Glomerular endothelial cell (primary cell): Measurements from ENCODE around the gene SLC25A19. TPM values are rescaled to one million over a fixed set of nuclear protein-coding genes. Genes with fewer than 3 reads are reported as not detected.
"Not testable (repeated sequence)": the region's sequence is repeated elsewhere in the genome, so short reads cannot be mapped to it uniquely, and the experiment has no call there.

Source experiments
- DNase-seq: peaks from one replicate; pipeline ENCODE4 v3.0.0-alpha.2; 2011; ENCODE audit warnings: low read depth, low spot score; ENCODE audit errors: extremely low read depth
- total RNA-seq: library from RNA; depleted of rRNA; stranded (reverse); fragments of >200 nt; gene quantifications from 2 replicates; pipeline ENCODE4 v1.2.3, GENCODE V29; 2015

Gene SLC25A19
- total RNA-seq, 1 donor from 2014 or later = 11.7 TPM

DNA sequence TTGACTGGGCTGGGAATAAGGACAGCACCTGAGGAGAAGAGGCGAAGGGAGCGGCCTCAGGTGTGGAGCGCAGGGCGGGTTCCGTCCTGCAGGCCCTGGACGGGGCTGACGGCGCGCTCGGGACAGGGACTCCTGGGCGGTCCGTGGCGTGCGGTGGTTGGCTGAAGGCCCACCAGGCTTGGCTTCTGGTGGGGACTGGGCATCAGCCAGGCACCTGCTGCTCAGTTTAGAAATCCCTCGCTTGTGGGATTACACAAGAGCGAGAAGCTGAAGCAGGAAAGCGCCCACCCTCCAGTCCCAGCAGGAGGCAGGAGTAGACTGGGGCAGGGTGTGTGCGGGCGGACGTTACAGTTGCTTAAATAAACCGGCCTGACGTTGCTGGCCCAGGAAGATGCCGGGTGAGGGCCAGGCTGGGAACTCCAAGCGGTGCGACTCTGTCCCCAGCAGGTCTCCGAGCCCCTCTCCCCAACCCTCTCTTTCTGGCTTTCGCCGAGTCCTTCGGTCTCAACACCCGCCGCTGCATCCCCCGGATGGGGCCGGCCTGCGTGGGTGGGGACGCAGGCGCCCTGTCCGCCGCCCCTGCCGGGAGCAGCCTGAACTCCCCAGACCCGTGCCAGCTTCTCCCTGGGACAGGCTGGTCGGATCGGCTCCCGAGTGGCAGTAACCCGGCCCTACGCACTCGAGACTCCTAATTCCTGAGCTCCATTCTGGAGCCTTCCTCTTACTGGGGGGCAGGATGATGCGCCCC lies 18.8 kb downstream of the SLC25A19 start:
- no peak for DNase-seq

DNA sequence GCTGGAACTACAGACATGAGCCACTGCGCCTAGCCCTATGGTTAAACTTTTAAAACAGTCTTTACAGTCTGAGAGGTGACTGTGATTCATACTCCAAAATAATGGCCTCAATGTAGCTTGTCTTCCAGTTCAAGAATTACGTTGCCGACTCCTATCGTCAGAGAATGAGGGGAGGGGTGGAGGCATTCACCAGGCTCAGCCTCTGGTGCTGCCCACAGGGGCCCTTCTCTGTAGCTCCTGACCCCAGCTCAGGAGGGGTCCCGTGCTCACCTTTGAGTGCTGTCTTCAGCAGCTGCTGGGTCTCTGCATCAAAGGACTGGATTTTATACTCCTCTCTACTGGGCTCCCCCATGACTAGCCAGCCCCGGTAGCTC lies 19.4 kb downstream of the SLC25A19 start:
- no peak for DNase-seq

DNA sequence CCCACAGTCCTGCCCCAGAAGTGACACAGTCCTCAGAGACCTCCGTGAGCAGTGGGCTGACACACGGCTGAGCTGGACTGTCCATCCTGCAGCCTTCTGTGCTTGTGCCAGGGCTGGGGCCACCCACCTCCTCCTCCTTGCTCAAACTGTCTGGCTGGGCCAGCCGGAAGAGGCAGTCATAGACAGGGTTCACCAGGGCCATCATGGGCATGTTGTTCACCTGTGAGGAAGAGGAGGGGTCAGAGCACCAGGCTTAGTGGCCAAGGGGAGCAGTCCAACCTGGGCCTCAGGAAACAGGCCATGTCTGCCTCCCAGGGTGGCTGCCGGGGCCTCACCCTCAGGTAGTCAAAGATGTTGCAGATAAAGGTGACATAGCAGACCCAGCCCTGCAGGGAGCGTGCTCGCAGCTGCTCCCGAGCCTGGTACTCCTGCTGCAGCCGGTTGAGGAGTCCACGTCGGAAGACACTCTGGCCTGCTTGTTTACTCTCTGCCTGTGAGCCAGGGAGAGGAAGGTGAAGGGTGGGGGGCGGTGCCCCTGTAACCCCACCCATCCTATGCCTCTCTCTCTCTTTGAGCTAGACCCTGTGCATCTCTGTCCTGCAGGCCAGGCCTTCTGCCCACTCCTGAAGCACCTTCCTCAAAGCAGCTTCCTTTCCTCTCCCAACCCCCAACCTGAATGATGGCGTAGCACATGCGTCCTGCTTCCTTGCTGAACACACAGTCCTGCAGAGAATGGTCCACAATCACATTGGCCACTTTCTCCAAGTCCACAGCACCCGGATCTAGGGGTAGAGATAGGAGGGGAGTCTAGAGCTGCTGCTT lies 21.6 kb downstream of the SLC25A19 start:
- DNase-seq = no peak

DNA sequence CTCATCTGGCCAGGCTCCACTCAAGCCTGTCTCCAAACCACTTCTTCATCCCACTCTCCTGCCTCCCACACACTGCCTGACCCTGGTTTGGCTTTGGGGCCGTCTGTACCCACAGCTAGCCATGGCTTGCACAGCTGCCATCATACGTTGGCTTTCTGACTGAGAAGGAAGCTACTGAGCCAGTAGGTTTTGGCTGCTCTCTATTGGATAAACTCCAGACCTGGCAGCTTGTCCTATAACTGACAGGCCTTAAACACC lies 22.2 kb downstream of the SLC25A19 start:
- no peak for DNase-seq

DNA sequence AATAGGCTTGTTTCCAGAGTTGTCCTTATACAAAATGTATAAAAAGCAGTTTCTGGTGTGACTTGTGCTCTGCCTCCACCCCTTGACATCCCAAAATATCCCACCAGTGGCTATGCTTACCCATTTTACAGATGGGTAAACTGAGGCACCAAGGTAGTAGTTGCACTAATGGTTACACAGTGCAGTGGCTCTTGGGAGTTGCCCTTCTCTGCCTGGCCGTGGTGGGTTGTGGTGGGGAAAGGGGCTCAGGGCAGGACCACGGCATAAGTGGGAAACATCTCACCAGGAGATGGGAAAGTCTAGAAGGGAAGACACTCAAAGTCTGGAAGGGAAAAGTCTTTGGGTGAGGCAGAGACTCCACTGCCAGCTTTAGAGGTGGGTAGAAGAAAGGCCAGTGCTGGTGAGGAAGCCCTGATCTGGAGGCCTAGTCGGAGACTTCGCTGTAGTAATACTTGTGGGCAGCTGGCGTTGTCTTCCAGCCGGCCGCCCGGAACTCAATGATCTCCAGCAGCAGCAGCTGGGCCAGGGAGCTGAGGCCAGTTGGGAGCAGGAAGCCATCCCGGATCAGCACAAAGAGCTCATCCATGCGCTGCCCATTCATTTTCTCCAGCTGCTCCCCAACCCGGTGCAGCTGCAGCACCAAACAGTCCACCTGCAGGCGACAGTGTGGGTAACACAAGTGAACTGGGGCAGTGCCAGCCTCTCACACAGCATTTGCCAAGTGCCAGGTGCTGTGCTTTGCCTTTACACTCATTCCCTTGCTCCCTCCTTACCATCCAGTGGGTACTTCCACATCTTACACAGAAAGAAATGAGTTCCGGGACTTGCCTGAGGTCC lies 22.7 kb downstream of the SLC25A19 start:
- no peak for DNase-seq

DNA sequence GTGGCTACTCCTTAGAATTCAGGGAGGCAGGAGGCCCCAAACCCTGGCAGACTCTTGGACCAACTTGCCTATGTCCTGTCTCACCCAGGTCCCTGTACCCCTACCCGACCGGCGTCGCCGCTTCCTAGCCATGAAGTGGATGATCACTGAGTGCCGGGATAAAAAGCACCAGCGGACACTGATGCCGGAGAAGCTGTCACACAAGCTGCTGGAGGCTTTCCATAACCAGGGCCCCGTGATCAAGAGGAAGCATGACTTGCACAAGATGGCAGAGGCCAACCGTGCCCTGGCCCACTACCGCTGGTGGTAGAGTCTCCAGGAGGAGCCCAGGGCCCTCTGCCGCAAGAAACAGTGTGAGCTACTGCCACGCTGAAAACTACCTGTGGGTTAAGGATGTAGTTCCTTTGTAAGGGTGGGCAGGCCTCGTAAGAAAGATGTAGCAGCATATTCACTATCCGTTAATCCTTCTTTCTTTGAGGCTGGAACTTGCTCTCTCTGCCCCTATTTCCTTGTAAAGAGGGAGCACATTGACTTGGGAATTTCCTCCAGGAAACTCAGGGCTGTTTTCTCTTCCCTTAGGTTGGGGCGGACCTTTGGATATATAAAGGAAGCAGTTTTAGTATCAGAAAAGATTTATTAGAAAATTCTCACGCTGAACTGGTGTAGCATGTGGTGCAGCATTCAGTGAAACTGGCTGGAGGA lies 23.5 kb downstream of the SLC25A19 start:
- no peak for DNase-seq

DNA sequence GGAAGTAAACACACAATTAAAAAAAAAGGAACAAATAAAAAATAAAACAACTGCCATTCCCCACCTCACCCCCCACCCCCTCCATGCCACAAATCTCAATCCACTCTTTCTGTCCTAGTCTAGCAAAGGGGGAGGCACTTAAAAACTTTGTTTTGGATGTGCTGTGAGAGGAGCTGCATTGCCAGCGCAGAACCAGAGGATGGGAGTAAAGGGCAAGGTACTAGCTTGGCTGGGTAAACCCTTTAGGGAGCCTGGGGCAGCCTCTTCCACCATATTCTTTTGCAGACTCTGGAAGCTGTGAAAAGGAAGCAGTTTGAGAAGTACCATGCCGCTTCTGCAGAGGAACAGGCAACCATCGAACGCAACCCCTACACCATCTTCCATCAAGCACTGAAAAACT lies 26.2 kb downstream of the SLC25A19 start:
- DNase-seq = no peak

DNA sequence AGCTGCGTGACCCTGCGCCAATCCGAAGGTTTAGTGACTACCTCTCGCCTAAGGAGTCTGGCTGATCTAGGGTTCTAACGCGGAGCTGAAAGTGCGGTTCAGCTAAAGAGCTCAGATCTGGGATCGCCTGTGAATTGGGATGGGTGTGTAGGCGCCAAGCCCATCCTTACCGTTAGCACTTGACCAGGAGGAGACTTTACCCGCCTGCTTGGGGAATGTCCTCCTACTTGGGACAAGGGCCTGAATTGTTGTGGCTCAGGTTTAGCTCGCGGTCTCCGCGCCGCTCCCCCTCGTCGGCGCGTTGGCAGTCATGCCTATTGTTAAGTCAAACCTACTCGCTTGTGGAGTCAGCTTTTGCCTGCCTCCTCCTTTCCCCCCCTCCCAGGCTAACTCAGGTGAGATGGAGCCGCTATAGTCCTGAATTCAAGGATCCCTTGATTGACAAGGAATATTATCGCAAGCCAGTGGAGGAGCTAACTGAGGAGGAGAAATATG lies 27.1 kb downstream of the SLC25A19 start:
- DNase-seq = no peak

DNA sequence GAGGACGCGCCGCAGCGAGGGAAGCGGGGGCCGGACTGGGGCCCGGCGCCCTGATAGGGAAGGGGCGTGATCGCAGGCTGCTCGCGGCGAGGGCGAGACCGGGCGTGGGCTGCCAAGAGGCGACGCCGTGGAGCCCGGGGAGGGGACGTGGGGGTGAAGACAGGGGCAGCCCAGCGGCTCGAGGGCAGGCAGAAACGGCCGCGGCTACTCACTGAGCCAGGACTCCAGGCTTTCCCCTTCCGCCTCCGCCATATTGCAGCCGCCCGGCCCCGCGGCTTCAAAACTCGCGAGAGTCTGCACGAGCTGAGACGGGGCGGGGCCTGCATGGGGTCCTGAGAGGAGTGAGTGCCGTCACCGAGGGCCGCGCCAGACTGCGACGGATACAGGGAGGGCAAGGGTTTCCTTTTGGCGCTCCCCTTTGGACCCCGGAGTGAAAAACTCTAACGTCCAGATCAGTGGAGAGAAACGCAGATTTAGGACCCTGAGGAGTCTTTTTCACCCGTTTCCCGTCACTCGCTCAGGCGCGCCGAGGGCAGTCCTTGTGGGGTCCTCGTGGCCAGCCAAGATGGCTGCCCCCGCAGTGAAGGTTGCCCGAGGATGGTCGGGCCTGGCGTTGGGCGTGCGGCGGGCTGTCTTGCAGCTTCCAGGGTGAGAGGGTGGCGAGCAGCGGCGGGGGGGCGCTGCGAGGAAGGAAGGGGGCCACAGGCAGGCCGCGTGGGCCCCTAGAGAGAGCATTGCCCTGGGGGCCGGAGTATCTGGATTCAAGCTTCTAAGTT lies 27.7 kb downstream of the SLC25A19 start, which contains the start of the genes GGA3 and MRPS7:
Gene GGA3 (minus strand): TSS at position 271 of the 776 bp plus-strand sequence. CDS start 19 bp downstream, at position 252.
Gene MRPS7 (plus strand): TSS at position 544 of the 776 bp plus-strand sequence. CDS start 22 bp downstream, at position 566.
- peak; percentile 66 for DNase-seq

DNA sequence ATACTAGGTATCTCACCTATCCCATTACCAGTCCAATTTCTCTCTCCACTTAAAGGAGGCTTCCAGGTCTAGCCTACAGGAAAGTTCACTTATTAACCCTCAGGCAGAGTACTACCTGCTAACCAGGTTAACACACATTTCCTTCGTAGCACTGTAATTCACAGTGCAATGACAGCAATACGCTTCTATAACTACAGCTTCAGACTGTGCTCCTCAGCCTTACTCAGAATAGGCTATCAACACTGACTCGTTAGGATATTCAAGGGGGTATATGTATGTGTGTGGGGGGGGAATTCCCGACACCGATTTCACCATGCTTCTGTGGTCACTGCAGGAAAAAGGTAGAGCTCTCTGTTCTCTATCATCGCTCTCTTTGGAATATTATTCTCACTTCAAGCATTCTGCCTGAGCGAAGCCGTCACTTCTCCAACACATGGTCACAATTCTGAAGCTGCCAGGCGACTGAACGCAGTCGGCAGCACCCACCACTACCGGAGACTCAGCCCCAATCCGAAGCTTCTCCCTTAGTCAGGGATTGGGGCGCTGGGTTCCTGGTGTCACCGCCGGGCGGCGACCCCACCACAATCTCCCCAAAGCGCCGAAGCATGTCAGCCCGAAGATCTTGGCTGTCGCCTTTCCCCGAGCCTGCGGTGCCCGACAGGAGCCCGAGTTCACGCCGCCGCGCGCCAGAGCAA lies 28.4 kb downstream of the SLC25A19 start:
- no peak for DNase-seq

DNA sequence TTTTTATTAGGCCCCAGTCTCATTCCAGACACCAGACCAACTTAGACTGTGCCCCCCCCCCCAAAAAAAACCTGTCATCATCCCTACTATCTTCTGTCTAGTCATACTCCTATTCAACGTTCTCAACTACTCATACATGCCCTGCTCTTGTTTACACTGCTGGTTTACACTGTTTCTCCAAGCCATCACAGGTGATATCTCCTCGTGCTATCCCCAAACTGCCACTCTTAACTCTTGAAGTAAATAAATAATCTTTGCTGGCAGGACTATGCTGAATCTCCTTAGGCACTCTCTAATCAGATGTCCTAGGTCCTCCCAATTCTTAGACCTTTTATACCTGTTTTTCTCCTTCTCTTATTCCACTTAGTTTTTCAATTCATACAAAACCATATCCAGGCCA lies 32.0 kb downstream of the SLC25A19 start:
- not testable (repeated sequence) for DNase-seq

DNA sequence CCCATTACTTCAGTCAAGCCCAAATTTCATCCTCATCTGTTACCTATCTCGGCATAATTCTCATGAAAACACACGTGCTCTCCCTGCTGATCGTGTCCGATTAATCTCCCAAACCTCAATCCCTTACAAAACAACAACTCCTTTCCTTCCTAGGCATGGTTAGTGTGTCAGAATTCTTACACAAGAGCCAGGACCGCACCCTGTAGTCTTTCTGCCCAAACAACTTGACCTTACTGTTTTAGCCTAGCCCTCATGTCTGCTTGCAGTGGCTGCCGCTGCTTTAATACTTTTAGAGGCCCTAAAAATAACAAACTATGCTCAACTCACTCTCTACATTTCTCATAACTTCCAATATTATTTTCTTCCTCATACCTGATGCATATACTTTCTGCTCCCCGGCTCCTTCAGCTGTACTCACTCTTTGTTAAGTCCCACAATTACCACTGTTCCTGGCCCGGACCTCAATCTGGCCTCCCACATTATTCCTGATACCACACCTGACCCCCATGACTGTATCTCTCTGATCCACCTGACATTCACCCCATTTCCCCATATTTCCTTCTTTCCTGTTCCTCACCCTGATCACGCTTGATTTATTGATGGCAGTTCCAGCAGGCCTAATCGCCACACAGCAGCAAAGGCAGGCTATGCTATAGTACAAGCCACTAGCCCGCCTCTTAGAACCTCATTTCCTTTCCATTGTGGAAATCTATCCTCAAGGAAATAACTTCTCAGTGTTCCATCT lies 33.1 kb downstream of the SLC25A19 start:
- not testable (repeated sequence) for DNase-seq

DNA sequence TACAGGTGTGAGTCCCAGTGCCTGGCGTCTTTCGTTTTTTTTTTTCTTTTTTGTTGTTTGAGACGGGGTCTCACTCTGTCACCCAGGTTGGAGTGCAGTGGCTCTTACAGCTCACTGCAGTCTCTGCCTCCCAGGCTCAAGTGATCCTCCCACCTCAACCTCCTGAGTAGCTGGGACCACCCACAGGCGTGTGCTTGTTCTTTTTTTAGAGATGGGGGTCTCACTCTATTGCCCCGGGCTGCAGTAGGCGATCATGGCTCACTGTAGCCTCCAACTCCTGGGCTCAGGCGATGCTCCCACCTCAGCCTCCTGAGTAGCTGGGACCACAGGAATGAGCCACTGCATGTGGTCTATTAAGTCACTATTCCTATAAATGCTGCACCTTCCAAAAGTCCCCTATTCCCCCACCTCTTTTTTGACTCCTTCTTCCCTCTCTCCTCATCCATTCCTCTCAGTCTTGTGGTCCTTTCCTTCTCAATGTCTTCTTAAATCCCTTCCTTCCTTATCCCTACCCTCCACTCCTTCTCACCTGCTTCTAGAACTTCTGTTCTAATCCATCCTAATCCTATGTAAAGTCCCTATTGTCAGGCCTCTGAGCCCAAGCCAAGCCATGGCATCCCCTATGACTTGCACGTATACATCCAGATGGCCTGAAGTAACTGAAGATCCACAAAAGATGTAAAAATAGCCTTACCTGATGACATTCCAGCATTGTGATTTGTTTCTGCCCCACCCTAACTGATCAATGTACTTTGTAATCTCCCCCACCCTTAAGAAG lies 37.0 kb downstream of the SLC25A19 start:
- no peak for DNase-seq

DNA sequence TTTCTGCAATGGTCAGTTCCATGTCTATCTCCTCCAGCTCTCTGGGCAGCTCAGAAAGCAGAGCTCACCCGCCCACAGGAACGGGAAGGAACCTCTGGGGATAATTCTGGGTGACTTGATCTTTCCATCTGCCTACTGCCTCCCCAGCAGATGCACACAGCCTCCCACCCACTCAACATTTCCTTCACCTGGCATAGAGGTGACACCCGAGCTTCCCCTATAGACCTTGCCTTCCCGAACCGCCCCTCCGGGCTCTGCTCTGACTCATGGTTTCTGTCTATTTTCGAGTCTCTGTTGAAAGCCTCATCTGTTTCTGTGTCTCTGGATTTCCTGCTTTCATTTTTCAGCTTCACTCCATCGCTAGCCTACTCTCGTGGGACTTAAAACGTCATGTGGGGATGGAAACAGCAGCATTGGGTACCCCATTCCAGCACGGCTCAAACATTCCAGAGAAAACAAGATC lies 39.2 kb downstream of the SLC25A19 start:
- no peak for DNase-seq

DNA sequence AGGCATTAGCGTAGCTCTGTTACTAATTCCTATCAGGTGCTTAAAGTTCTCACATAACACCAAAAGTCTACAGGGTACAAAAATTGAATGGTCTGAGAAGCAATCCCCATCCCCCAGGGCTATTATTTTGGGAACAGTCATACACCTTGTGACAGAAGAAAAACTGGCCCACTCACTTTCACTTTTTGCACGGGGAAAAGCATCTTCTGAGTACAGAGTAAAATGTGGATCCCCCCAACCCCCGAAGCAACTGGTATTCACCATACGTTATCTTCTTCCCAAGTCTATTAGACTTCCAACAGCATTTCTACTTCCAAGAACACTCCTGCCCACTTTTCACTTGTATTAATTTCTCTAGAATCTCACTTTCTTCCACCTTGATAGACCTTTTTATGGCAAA lies 39.7 kb downstream of the SLC25A19 start:
- no peak for DNase-seq

DNA sequence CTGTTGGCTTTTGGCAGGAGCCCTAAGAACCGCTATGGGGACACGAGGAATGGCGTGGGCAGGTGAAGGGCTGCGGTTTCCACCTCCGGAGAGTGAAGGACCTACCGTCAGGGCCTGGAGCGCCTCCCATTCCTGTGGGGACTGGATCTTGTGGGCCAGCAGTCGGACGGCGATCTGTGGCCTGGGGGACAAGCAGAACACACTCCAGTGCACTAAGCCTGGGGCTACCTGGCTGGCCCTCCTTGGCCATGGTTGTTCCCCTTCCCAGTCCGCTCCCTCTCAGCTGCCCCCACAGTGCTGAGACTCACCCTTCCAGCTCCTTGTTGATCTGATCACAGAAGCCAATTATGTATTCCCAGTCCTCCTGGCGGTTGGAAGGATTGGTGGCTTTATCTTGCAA lies 42.8 kb downstream of the SLC25A19 start:
- no peak for DNase-seq

DNA sequence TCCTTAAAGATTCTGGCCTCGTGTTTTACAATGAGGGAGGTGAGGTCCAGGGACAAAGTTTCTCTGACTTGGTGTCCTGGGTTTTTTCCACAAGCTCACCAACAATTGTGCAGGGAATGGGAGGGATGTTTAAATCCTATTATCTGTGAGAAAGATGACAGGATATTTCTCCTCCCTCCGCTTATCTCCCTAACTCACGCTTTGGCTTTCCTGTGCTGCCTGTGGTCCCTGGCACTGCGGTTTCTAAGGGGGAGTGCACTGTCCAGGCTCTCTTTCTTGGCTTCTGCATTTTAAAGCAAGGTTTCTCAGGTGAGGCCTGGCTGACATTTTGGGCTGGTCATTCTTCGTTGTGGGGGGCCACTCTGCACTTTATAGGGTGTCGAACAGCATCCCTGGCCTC lies 44.2 kb downstream of the SLC25A19 start:
- no peak for DNase-seq
